H1 (cell line): ENCODE data around the gene TGM5. TPM values are rescaled to one million over a fixed set of nuclear protein-coding genes. Genes with fewer than 3 reads are reported as not detected.

ENCODE experiments used
- CTCF ChIA-PET: fragments of 300-600 bp; sonication (Branson Sonifier 250); formaldehyde crosslinking; loops from one replicate; lab custom pipeline; 2021; ENCODE audit not compliant: partially characterized antibody; lab: Charles Lee
- POLR2A ChIA-PET: fragments of 300-600 bp; sonication (Branson Sonifier 250); formaldehyde crosslinking; loops from one replicate; lab custom pipeline; 2021; ENCODE audit warnings: inconsistent platforms; ENCODE audit not compliant: partially characterized antibody; lab: Charles Lee
- DNase-seq, 2 experiments: peaks; one replicate each; pipeline versions ENCODE4 v3.0.0 to v3.0.0-alpha.2; 2010 to 2022; ENCODE audit warnings: low spot score in 2 of 2, low read depth in 1 of 2, mixed read lengths in 1 of 2
- FAIRE-seq: peaks from 2 replicates; lab custom pipeline; 2011; peaks lifted over from hg19 to GRCh38; lab: Jason Lieb, UNC
- H2AFZ ChIP-seq: 2 replicates; pipeline ENCODE4 v1.8.1; 2012; ENCODE audit warnings: low read length, inconsistent platforms
- H2AK5ac ChIP-seq: 2 replicates; pipeline ENCODE4 v1.6.1; 2013; ENCODE audit warnings: low read depth, low read length
- H2BK120ac ChIP-seq: replicated peaks from 2 replicates; pipeline ENCODE3; 2013; ENCODE audit warnings: low read depth, low read length, inconsistent platforms
- H2BK12ac ChIP-seq: 2 replicates; pipeline ENCODE4 v1.6.1; 2013; ENCODE audit warnings: low read depth, low read length
- H2BK15ac ChIP-seq: 2 replicates; pipeline ENCODE4 v1.6.1; 2013; ENCODE audit warnings: low read length
- H2BK20ac ChIP-seq: 2 replicates; pipeline ENCODE4 v1.6.1; 2013; ENCODE audit warnings: low read length
- H2BK5ac ChIP-seq: 2 replicates; pipeline ENCODE4 v1.6.1; 2013; ENCODE audit warnings: low read depth, low read length
- H3K14ac ChIP-seq: 2 replicates; pipeline ENCODE4 v1.6.1; 2013; ENCODE audit warnings: inconsistent platforms; ENCODE audit not compliant: insufficient read length
- H3K18ac ChIP-seq: 2 replicates; pipeline ENCODE4 v1.6.1; 2013; ENCODE audit warnings: low read length; ENCODE audit errors: extremely low read depth
- H3K23ac ChIP-seq: 2 replicates; pipeline ENCODE4 v1.6.1; 2013; ENCODE audit warnings: inconsistent platforms; ENCODE audit not compliant: insufficient read length
- H3K23me2 ChIP-seq: 2 replicates; pipeline ENCODE4 v1.6.1; 2013; ENCODE audit warnings: low read depth, low read length
- H3K27ac ChIP-seq: 2 replicates; pipeline ENCODE4 v1.6.1; 2011; ENCODE audit warnings: low read depth, low read length, inconsistent platforms
- H3K27me3 ChIP-seq, 4 experiments: replicated peaks in 1 of 4; 1 replicate in 1 of 4; 2 replicates in 3 of 4; pipeline versions ENCODE4 v1.6.1 to v1.8.1; 2011 to 2013; ENCODE audit warnings: low read length in 3 of 4, mild to moderate bottlenecking in 3 of 4, inconsistent platforms in 2 of 4, mixed read lengths in 2 of 4, moderate library complexity in 1 of 4; ENCODE audit not compliant: control insufficient read depth in 3 of 4, insufficient read depth in 3 of 4; ENCODE audit errors: extremely low read depth in 1 of 4
- H3K36me3 ChIP-seq, 4 experiments: 2 replicates each; pipeline versions ENCODE4 v1.6.1 to v1.8.1; 2011 to 2013; ENCODE audit warnings: mild to moderate bottlenecking in 4 of 4, low read length in 3 of 4, moderate library complexity in 2 of 4, control low read depth in 1 of 4, inconsistent platforms in 1 of 4; ENCODE audit not compliant: insufficient read depth in 4 of 4, control insufficient read depth in 2 of 4
- H3K4ac ChIP-seq: replicated peaks from 2 replicates; pipeline ENCODE3; 2013; ENCODE audit warnings: low read length, low read depth, mixed read lengths, inconsistent platforms; ENCODE audit not compliant: insufficient read length
- H3K4me1 ChIP-seq, 4 experiments: replicated peaks in 1 of 4; 1 replicate in 1 of 4; 2 replicates in 3 of 4; pipeline versions ENCODE4 v1.6.1 to v1.8.1; 2011 to 2013; ENCODE audit warnings: low read length in 3 of 4, inconsistent platforms in 2 of 4, mixed read lengths in 1 of 4; ENCODE audit not compliant: insufficient read depth in 4 of 4, control insufficient read depth in 3 of 4
- H3K4me2 ChIP-seq, 2 experiments: 2 replicates each; pipeline versions ENCODE4 v1.6.1 to v1.8.1; 2011 to 2013; ENCODE audit warnings: low read depth in 2 of 2, low read length in 2 of 2, control low read depth in 1 of 2, inconsistent platforms in 1 of 2, mild to moderate bottlenecking in 1 of 2; ENCODE audit not compliant: insufficient read depth in 1 of 2
- H3K4me3 ChIP-seq, 4 experiments: fragments of 200-600, 300-600 bp in 1 of 4; sonication (generic), shearing (Covaris generic), sonication (Bioruptor Twin) in 1 of 4; 2 replicates each; pipeline versions ENCODE4 v1.5.1 to v1.8.1; 2011 to 2016; ENCODE audit warnings: low read length in 4 of 4, low read depth in 3 of 4, control low read depth in 2 of 4, inconsistent platforms in 2 of 4, mild to moderate bottlenecking in 2 of 4, mixed read lengths in 1 of 4, moderate library complexity in 1 of 4; ENCODE audit not compliant: insufficient read depth in 2 of 4; ENCODE audit errors: extremely low read depth in 1 of 4
- H3K56ac ChIP-seq: replicated peaks from 2 replicates; pipeline ENCODE3; 2013; ENCODE audit warnings: low read depth, mild to moderate bottlenecking, mixed read lengths, low read length, inconsistent platforms; ENCODE audit not compliant: insufficient read length
- H3K79me1 ChIP-seq: 2 replicates; pipeline ENCODE4 v1.6.1; 2013; ENCODE audit warnings: low read depth, low read length, control low read depth
- H3K79me2 ChIP-seq, 2 experiments: 2 replicates each; pipeline versions ENCODE4 v1.6.1 to v1.8.1; 2012 to 2013; ENCODE audit warnings: low read length in 2 of 2, mild to moderate bottlenecking in 2 of 2, inconsistent platforms in 1 of 2; ENCODE audit not compliant: insufficient read depth in 2 of 2, control insufficient read depth in 1 of 2
- H3K9ac ChIP-seq, 4 experiments: replicated peaks in 1 of 4; 1 replicate in 1 of 4; 2 replicates in 3 of 4; pipeline versions ENCODE4 v1.6.1 to v1.8.1; 2011 to 2013; ENCODE audit warnings: low read depth in 3 of 4, low read length in 3 of 4, control low read depth in 2 of 4, mild to moderate bottlenecking in 2 of 4, moderate library complexity in 2 of 4, inconsistent platforms in 1 of 4; ENCODE audit errors: extremely low read depth in 1 of 4
- H3K9me3 ChIP-seq, 2 experiments: 2 replicates each; pipeline versions ENCODE4 v1.6.1 to v1.8.1; 2012 to 2013; ENCODE audit warnings: mild to moderate bottlenecking in 2 of 2, moderate library complexity in 2 of 2, control low read depth in 1 of 2, inconsistent platforms in 1 of 2, low read depth in 1 of 2, low read length in 1 of 2, mixed read lengths in 1 of 2; ENCODE audit not compliant: insufficient read depth in 2 of 2
- H4K20me1 ChIP-seq, 2 experiments: replicated peaks in 1 of 2; 2 replicates each; pipeline versions ENCODE3 to v1.8.1; 2011 to 2013; ENCODE audit warnings: inconsistent platforms in 2 of 2, low read length in 2 of 2, mild to moderate bottlenecking in 1 of 2; ENCODE audit not compliant: insufficient read depth in 2 of 2, control insufficient read depth in 1 of 2
- H4K5ac ChIP-seq: 2 replicates; pipeline ENCODE4 v1.6.1; 2013; ENCODE audit warnings: low read length, low read depth, mixed read lengths, inconsistent platforms; ENCODE audit not compliant: insufficient read length
- H4K8ac ChIP-seq: 2 replicates; pipeline ENCODE4 v1.8.0; 2013; ENCODE audit warnings: mild to moderate bottlenecking, moderate library complexity, low read length, inconsistent platforms; ENCODE audit not compliant: insufficient read depth; ENCODE audit errors: extremely low read depth
- H4K91ac ChIP-seq: replicated peaks from 2 replicates; pipeline ENCODE3; 2013; ENCODE audit warnings: low read length, mixed read lengths, inconsistent platforms; ENCODE audit not compliant: insufficient read length
- CREB1 ChIP-seq: IDR thresholded peaks from 2 replicates; pipeline ENCODE4 v1.6.1; 2012; ENCODE audit warnings: inconsistent platforms
- E2F6 ChIP-seq: IDR thresholded peaks from 2 replicates; pipeline ENCODE4 v1.6.1; 2012; ENCODE audit warnings: inconsistent platforms
- POU5F1 ChIP-seq: IDR thresholded peaks from 2 replicates; pipeline ENCODE4 v1.6.1; 2011; ENCODE audit warnings: low read depth, mild to moderate bottlenecking, low read length, moderate library complexity
- TCF12 ChIP-seq: IDR thresholded peaks from 2 replicates; pipeline ENCODE4 v1.6.1; 2011; ENCODE audit warnings: low read depth, mild to moderate bottlenecking, low read length
- WGBS, 2 experiments: shearing (Covaris generic) in 1 of 2; methylation state at CpG; one replicate each; pipeline versions ENCODE4 v1.1.6 to v1.1.7; 2013 to 2015; ENCODE audit warnings: low lambda C conversion rate in 2 of 2, mixed read lengths in 2 of 2, inconsistent platforms in 1 of 2, low coverage in 1 of 2, missing lambda C conversion rate in 1 of 2; ENCODE audit not compliant: insufficient replicate concordance in 2 of 2, insufficient coverage in 1 of 2, insufficient read length in 1 of 2; ENCODE audit errors: extremely low coverage in 1 of 2, missing lambda C conversion rate in 1 of 2; 5-methylcytosine and 5-hydroxymethylcytosine counted together
- polyA plus RNA-seq, 7 experiments: library from polyadenylated mRNA; depleted of rRNA in 3 of 7; stranded (reverse) in 5 of 7; unstranded in 2 of 7; fragments of >200 nt in 5 of 7; fragments of 200-250 nt in 2 of 7; gene quantifications; 1 replicate in 5 of 7; 2 replicates in 1 of 7; 4 replicates in 1 of 7; pipeline versions ENCODE4 v1.2.1 to v1.2.3, GENCODE V29; 2011 to 2013; ENCODE audit warnings: missing spikeins in 2 of 7, mixed read lengths in 2 of 7
- total RNA-seq: library from RNA; stranded (reverse); fragmentation: NEBNext Ultra II Directional; extraction: Animal tissue kit (Norgen Biotek cat#: 25700); gene quantifications from 2 replicates; pipeline ENCODE4 v1.2.1, GENCODE V29; 2021

TGM5 gene
- total and polyA plus RNA-seq, 2 of the 8 experiments (the other 6 are each of a cell fraction or from before 2014, with no cell fraction given) = not detected

- H3K23me2 ChIP-seq = peaks cover 1% of the 10 kb centered on the region; the same call in 1 of the 2 replicates
- POLR2A ChIA-PET = no interaction called here
- H3K56ac ChIP-seq = no peak overlapping the region
- H3K27me3 ChIP-seq = peaks cover 0 to 2% (median 0%) of the 10 kb centered on the region in 4 experiments; a peak in 2 of 7 replicates
- H3K9me3 ChIP-seq = no peaks in the 10 kb centered on the region
- H3K79me2 ChIP-seq = no peaks in the 10 kb centered on the region
- H4K20me1 ChIP-seq = no peaks in the 10 kb centered on the region
- H3K4me2 ChIP-seq = no peak overlapping the region
- no peak overlapping the region for H2AFZ ChIP-seq
- FAIRE-seq = no peak
- CTCF ChIA-PET = interaction anchor here (1.2 to 8.7 kb wide), 4 partner anchors 11 to 63 kb away, joined by 4 to 65 read pairs (median 21); no protein-coding TSS in a partner anchor
- WGBS, 2 experiments = 85% methylated on average over 1 of the region's 1 CpG; no CpG with 5 or more reads in 1 of the 2 experiments
- TF ChIP-seq E2F6 (no peak), POU5F1 (no peak), TCF12 (no peak), CREB1 (no peak)
- no peak overlapping the region for H3K27ac ChIP-seq
- no peak overlapping the region for H2BK20ac ChIP-seq
- H2BK120ac ChIP-seq = no peak overlapping the region
- H3K9ac ChIP-seq = no peak overlapping the region
- DNase-seq = no peak
- no peak overlapping the region for H2BK12ac ChIP-seq
- no peak overlapping the region for H3K23ac ChIP-seq
- no peaks in the 10 kb centered on the region for H3K36me3 ChIP-seq
- no peak overlapping the region for H4K5ac ChIP-seq
- H3K4me1 ChIP-seq = peaks cover 0 to 3% (median 1%) of the 10 kb centered on the region in 4 experiments; a peak in 2 of 7 replicates
- H2AK5ac ChIP-seq = no peak overlapping the region
- no peak overlapping the region for H2BK5ac ChIP-seq
- H3K4me3 ChIP-seq = no peak overlapping the region
- H2BK15ac ChIP-seq = no peak overlapping the region
- H4K91ac ChIP-seq = no peak overlapping the region
- no peak overlapping the region for H4K8ac ChIP-seq
- H3K14ac ChIP-seq = no peak overlapping the region
- no peak overlapping the region for H3K18ac ChIP-seq
- no peak overlapping the region for H3K4ac ChIP-seq
- no peaks in the 10 kb centered on the region for H3K79me1 ChIP-seq
Measured at GRCh38 chr15:43221422-43221821, 45.3 kb downstream of the TGM5 start.
